ENCODE results near the gene TBC1D25.

GRCh38 chrX:48512371-48512935, 27.1 kb upstream of the TBC1D25 start:
- no peak for TF ChIP-seq FOXM1 (IDR thresholded peaks at IDR 0.05; ENCODE audit: borderline replicate concordance, low read depth)
- TF ChIP-seq EGR1 (IDR thresholded peaks at IDR 0.05), result no peak
